CMK (cell line): ENCODE results near the gene PRSS1.
"Not testable (repeated sequence)": the region's sequence is repeated elsewhere in the genome, so short reads cannot be mapped to it uniquely, and the experiment has no call there.

Experiments
- DNase-seq: peaks from one replicate; pipeline ENCODE4 v3.0.0-alpha.2; 2010; ENCODE audit warnings: low read depth

Gene PRSS1

GRCh38 chr7:142773230-142773629, 24.0 kb downstream of the PRSS1 start:
- DNase-seq = no peak

GRCh38 chr7:142773937-142774744, 24.9 kb downstream of the PRSS1 start:
- DNase-seq = no peak

GRCh38 chr7:142774826-142775225, 25.6 kb downstream of the PRSS1 start:
- no peak for DNase-seq

GRCh38 chr7:142775351-142776115, 26.3 kb downstream of the PRSS1 start:
- DNase-seq = not testable (repeated sequence)

GRCh38 chr7:142776206-142776844, 27.1 kb downstream of the PRSS1 start:
- no peak for DNase-seq

- DNase-seq = not testable (repeated sequence)
Measured at GRCh38 chr7:142776845-142777225, 27.6 kb downstream of the PRSS1 start.

- no peak for DNase-seq
Measured at GRCh38 chr7:142777318-142777717, 28.0 kb downstream of the PRSS1 start.

GRCh38 chr7:142782922-142783900, 33.9 kb downstream of the PRSS1 start:
- peak; percentile 63 for DNase-seq

GRCh38 chr7:142784096-142784495, 34.8 kb downstream of the PRSS1 start:
- DNase-seq = no peak

GRCh38 chr7:142784716-142785115, 35.4 kb downstream of the PRSS1 start:
- DNase-seq = no peak

GRCh38 chr7:142785841-142786250, 36.6 kb downstream of the PRSS1 start:
- DNase-seq = no peak

GRCh38 chr7:142787034-142787768, 37.9 kb downstream of the PRSS1 start:
- no peak for DNase-seq

- DNase-seq = no peak
Measured at GRCh38 chr7:142787783-142788182, 38.5 kb downstream of the PRSS1 start.

- no peak for DNase-seq
Measured at GRCh38 chr7:142788303-142789289, 39.3 kb downstream of the PRSS1 start.

- DNase-seq = no peak
Measured at GRCh38 chr7:142789441-142789840, 40.2 kb downstream of the PRSS1 start.

GRCh38 chr7:142790056-142790455, 40.8 kb downstream of the PRSS1 start:
- DNase-seq = no peak

- DNase-seq = no peak
Measured at GRCh38 chr7:142790555-142790954, 41.3 kb downstream of the PRSS1 start.

GRCh38 chr7:142791502-142791901, 42.2 kb downstream of the PRSS1 start:
- no peak for DNase-seq

- no peak for DNase-seq
Measured at GRCh38 chr7:142792129-142792528, 42.9 kb downstream of the PRSS1 start.

- DNase-seq = no peak
Measured at GRCh38 chr7:142792593-142792992, 43.3 kb downstream of the PRSS1 start.
